Bronchial epithelial cell (primary cell): ENCODE measurements around the gene KRTAP5-1. TPM values are rescaled to one million over a fixed set of nuclear protein-coding genes. Genes with fewer than 3 reads are reported as not detected.

Experiments
- DNase-seq: peaks from one replicate; pipeline ENCODE4 v3.0.0-alpha.2; 2010; ENCODE audit warnings: low read depth
- FAIRE-seq: peaks from 2 replicates; lab custom pipeline; 2011; peaks lifted over from hg19 to GRCh38; lab: Jason Lieb, UNC
- H3K27me3 ChIP-seq: 2 replicates; pipeline ENCODE4 v1.5.1; 2011; ENCODE audit warnings: low read length; ENCODE audit not compliant: control insufficient read depth, insufficient read depth
- H3K36me3 ChIP-seq: 2 replicates; pipeline ENCODE4 v1.5.1; 2011; ENCODE audit warnings: low read length; ENCODE audit not compliant: control insufficient read depth, insufficient read depth
- H3K4me3 ChIP-seq: 2 replicates; pipeline ENCODE4 v1.5.1; 2011; ENCODE audit warnings: mild to moderate bottlenecking, low read depth, low read length, control low read depth
- CTCF ChIP-seq: IDR thresholded peaks from 2 replicates; pipeline ENCODE4 v1.5.1; 2011; ENCODE audit warnings: mild to moderate bottlenecking, moderate library complexity, low read length, control low read depth, inconsistent platforms; ENCODE audit not compliant: insufficient read depth, severe bottlenecking
- total RNA-seq: library from RNA; depleted of rRNA; stranded (reverse); fragments of >200 nt; gene quantifications from 2 replicates; pipeline ENCODE4 v1.2.1, GENCODE V29; 2014

KRTAP5-1 gene
- total RNA-seq, 1 donor from 2014 or later, result not detected

- FAIRE-seq, result no peak
- H3K4me3 ChIP-seq, result no peak overlapping the region
- no peak for TF ChIP-seq CTCF
- H3K36me3 ChIP-seq, result no peaks in the 10 kb centered on the region
- no peak for DNase-seq
- peaks cover 25% of the 10 kb centered on the region for H3K27me3 ChIP-seq
These were observed 35.4 kb downstream of the KRTAP5-1 start for GRCh38 chr11:1549338-1550330.

GRCh38 chr11:1548221-1549070 is 36.6 kb downstream of the KRTAP5-1 start:
- no peaks in the 10 kb centered on the region for H3K36me3 ChIP-seq
- no peak for TF ChIP-seq CTCF
- FAIRE-seq (no peak), DNase-seq (peak; percentile 36)
- peak overlapping the region; percentile 31 for H3K4me3 ChIP-seq
- H3K27me3 ChIP-seq, result peaks cover 26% of the 10 kb centered on the region

GRCh38 chr11:1547467-1548098 is 37.5 kb downstream of the KRTAP5-1 start:
- Histone ChIP-seq H3K27me3 (peaks cover 26% of the 10 kb centered on the region), H3K4me3 (no peak overlapping the region)
- no peak for FAIRE-seq

GRCh38 chr11:1546536-1547466 is 38.3 kb downstream of the KRTAP5-1 start:
- DNase-seq (no peak), FAIRE-seq (no peak)
- H3K4me3 ChIP-seq, result peak overlapping the region; percentile 28
- peak; percentile 72 for TF ChIP-seq CTCF
- H3K36me3 ChIP-seq, result no peaks in the 10 kb centered on the region
- peaks cover 27% of the 10 kb centered on the region for H3K27me3 ChIP-seq

More at GRCh38 chr11:1547467-1548098, 37.5 kb downstream of the KRTAP5-1 start:
- no peak for DNase-seq
- H3K36me3 ChIP-seq, result no peaks in the 10 kb centered on the region
- no peak for TF ChIP-seq CTCF
